Hepatocyte (in vitro differentiated cells): Measurements from ENCODE around the gene RAF1.

ENCODE experiments used
- EZH2 ChIP-seq: fragments of 200-600 bp; sonication (generic); IDR thresholded peaks from 2 replicates; pipeline ENCODE4 v1.6.1; 2016; ENCODE audit warnings: antibody characterized with exemption, mild to moderate bottlenecking, borderline replicate concordance
- EZH2phosphoT487 ChIP-seq: fragments of 200-600 bp; sonication (generic); IDR thresholded peaks from one replicate; pipeline ENCODE4 v1.6.1; 2018; ENCODE audit warnings: antibody characterized with exemption, mild to moderate bottlenecking, low read depth, moderate library complexity; ENCODE audit not compliant: unreplicated experiment, severe bottlenecking
- TF ChIP-seq, protein P1 (sequence below): fragments of 200-600 bp; sonication (generic); IDR thresholded peaks from 2 replicates; pipeline ENCODE4 v1.5.1; 2016; ENCODE audit warnings: antibody characterized with exemption, mild to moderate bottlenecking; ENCODE audit not compliant: poor library complexity

DNA sequence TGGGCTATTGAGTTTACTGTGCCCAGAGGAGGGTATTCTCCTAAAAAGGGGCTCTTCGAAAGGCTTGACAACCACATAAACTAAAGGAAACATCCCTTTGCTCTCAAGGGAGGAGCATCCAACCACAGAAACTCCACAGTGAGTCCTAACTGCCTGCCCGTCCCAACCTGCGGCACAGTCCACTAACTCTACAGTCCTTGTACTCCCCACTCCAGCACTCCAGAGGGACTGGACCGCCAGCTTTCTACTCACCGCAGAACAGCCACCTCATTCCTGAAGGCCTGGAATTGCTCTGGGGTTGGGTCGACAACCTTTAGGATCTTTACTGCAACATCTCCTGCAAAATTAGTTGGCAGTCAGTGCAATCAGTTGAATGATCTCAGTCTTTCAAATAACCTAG, 72.5 kb downstream of the RAF1 start:
- TF ChIP-seq, protein P1, sequence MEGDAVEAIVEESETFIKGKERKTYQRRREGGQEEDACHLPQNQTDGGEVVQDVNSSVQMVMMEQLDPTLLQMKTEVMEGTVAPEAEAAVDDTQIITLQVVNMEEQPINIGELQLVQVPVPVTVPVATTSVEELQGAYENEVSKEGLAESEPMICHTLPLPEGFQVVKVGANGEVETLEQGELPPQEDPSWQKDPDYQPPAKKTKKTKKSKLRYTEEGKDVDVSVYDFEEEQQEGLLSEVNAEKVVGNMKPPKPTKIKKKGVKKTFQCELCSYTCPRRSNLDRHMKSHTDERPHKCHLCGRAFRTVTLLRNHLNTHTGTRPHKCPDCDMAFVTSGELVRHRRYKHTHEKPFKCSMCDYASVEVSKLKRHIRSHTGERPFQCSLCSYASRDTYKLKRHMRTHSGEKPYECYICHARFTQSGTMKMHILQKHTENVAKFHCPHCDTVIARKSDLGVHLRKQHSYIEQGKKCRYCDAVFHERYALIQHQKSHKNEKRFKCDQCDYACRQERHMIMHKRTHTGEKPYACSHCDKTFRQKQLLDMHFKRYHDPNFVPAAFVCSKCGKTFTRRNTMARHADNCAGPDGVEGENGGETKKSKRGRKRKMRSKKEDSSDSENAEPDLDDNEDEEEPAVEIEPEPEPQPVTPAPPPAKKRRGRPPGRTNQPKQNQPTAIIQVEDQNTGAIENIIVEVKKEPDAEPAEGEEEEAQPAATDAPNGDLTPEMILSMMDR: no peak
- no peak for TF ChIP-seq EZH2
- no peak for TF ChIP-seq EZH2phosphoT487
